Hematopoietic multipotent progenitor cell treated with erythropoietin and hydrocortisone succinate and interleukin-3 and kit ligand, for 6 days (in vitro differentiated cells): ENCODE measurements around the gene MBP.

Experiments used
- DNase-seq: peaks from one replicate; pipeline ENCODE4 v3.0.0-alpha.2; 2015

MBP gene

DNA sequence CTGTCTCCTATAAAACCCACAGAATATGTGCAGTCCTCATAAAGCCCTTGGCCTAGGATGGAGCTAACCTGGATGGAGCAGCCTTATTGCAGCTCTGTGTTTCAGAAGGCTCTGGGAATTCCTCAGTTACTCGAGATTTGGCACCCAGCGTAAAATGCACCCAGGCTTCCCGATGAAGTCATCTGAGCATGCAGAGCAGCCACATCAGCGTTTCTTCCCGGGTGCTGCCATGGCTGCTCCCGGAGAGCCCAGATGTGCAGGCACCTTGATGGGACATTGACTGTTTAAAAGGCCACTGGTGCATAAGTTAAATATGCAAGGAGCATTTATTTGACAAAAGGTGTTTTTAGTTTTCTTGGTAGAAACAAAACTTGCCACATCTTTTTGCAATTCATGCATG lies 115.2 kb downstream of the MBP start:
- DNase-seq: no peak

- no peak for DNase-seq
Measured at GRCh38 chr18:77016936-77017335, 115.6 kb downstream of the MBP start.

DNA sequence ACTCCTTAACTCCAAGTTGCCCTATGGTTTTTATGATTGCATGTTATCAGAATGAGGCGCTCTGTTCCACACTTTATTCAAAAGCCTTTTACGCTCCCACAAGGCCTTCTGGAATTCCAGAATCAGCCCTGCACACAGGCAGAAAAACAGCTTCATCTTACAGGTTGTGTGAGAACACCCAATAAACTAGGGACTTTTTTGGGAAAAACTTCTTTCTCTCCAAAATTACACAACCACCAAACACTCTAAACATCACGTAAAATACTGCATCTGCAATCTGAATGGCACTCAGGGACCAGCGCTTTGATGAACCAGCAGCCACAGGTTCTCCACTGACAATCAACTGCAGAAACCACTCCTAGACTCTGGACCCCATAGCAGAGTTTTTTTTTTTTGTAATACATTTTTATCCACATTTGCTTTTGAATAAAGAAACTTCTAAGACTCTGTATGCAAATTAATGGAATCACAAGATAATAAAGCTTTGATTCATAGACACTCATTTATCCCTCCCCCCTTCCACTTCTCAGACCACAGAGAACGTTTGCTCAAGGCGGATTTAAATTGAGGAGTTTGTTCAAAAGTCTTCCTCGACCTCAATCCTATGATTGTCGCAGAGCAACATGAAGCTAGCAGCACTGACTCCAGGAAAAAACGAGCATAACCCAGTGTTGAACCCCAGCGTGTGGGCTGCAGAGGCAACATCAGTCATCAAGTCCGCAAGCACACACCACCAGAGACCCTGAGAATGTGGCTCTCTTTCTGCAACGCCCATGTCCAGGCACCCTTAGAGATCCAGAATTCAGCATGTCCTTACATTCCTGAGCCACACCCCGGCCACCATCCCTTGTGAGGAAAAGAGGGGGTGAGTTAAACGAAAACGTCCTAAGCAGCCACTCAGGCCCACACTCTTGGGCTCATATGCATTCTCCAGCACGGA lies 116.5 kb downstream of the MBP start:
- no peak for DNase-seq

DNA sequence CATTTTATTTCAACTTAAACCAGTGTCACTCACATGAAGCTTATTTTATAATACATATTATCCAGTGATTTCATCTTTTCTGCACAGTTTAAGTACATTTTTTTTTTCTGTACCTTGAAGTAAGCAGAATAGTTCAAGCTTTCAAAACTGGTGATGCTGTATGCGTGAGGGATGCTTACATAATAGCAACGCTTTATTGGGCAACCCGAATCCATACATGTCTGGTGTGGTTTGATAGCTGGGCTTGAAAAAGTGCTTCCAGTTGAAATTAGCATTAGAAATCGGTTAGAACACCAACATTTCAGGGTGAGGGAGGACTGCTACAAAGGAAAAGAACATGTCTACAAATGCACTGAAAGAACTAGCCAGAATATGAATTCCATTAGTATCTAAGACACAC lies 117.4 kb downstream of the MBP start:
- peak; percentile 55 for DNase-seq

- no peak for DNase-seq
Measured at GRCh38 chr18:77014538-77014937, 118.0 kb downstream of the MBP start.

DNA sequence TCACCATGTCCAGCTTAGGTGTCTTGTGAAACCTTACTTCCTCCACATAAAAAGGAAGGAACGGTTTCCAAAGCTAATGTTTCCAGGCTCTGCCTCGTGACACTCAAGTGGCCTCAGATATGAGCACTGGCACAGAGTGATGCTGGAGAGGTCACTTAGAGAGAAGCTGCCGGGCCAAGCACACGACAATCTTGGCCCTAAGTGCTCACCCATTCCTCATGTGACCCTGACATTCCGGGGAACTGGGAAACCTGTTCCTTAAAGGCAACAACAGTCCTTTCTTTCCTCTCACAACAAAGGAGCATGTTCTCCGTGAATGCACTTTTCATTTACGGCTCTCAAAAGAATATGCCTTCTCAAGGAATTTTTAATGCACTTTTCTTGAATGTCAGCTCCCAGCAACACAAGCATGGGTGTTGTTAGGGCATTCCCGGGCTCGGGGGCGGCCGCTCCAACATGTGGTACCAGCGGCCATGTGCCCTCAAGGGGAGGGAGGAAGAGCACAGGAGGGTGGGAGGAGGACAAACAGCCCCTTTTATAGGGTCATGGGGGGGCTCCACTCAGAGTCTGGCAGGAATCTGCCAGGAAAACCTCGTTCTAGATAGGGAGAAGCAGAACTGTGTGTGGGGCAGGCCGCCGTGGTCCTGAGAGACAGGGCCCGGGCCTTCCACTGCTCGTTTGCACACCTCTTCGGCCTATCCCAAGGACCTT lies 118.6 kb downstream of the MBP start:
- no peak for DNase-seq

- DNase-seq: no peak
Measured at GRCh38 chr18:77012806-77013541, 119.6 kb downstream of the MBP start.

DNA sequence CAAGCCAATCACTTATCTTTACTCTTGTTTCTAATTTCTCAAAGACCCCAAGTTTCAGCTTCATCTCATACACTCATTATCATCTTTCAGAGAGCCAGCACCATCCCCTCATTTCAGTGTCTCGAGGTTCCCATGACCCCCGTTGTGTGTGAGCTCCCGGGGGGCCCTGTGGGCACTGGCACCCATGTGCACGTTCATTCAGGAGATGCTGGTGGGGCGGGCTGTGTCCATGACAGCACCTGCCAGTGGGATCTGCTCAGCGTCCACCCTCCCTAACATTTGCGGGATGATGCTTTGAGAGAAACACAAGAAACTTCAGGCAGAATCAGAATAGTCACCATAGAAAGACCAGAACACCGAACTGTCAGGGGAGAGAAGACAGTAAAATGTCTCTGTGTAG lies 120.5 kb downstream of the MBP start:
- DNase-seq: no peak

DNA sequence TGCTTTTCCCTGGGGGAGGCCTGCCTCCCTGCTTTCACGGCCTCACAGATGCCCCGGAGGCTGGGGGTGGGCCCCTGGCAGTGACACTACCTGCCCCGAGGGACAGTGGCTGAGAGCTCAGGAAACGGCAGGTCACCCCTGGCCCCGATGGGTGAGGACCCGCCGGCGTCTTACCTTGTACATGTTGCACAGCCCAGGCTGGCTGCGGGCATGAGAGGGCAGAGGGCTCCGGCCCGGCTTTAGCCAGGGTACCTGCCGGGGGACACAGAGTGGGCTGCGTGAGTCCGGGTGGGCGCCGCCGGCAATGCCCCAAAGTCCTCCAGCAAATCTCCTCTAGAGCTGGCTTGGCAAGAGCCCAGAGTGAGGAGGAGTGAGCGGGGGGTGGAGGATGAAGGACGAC lies 122.9 kb downstream of the MBP start:
- no peak for DNase-seq

- DNase-seq: no peak
Measured at GRCh38 chr18:77008576-77009315, 123.8 kb downstream of the MBP start.

GRCh38 chr18:77008006-77008405 lies 124.6 kb downstream of the MBP start:
- DNase-seq: no peak

DNA sequence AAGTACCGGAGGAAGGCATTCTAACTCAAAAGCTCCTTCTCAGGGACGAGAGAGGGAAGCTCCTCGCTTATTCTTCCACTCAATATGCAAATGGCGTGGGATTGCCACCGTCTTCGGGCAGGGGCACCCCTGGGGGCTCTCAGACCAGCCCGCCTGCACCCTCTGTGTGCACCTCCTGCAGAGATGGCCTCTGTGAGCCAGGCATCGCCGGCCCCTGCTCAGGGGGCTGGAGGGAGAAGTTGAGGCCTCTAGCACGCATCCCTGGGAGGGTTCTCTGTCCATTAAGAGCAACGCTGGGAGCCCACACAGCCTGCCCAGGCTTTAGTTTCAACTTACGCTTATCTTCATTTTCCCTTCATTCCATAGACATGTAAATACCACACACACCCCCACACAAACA lies 125.3 kb downstream of the MBP start:
- no peak for DNase-seq

DNA sequence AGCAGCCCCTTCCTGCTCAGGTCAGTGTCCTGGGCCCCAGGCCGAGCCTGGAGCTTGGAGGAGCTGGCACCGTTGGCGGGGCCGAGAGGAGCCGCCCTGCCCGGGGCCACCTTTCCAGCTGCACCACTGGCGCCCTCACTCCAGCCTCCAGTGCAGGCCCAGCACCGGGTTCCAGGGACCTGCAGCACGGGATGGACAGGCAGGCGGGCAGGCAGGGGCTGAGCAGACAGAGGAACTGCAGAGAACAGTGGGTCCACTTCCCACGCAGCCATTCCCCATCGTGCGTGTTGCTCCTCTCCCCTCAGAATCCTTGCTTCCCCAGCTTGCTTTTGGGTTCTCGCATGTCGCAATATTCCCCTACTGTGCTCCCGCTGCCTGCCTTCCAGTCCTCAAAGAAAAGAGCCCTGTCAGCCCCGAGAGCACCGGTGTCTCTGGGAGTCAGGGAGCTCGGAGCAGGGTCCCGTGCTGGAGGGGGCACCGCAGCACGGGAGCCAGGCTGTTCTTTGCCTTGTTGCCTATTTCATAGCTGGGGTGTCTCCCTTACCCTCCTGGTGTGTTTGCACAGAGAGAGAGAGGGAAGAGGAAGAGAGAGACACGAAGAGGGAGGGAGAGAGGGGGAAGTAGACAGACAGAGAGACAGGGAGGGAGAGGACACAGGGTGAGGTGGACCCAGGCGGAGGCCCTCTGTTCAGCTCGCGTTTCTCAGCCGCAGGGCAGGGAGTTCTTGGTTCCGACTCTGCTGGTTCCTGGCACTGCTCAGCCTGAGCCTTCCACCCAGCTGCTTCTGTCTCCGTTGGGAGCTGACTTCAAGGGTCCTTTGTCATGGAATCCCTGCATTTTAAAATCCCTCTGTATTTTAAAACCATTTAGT lies 126.0 kb downstream of the MBP start:
- DNase-seq: no peak

- DNase-seq: no peak
Measured at GRCh38 chr18:77005651-77006195, 126.9 kb downstream of the MBP start.

DNA sequence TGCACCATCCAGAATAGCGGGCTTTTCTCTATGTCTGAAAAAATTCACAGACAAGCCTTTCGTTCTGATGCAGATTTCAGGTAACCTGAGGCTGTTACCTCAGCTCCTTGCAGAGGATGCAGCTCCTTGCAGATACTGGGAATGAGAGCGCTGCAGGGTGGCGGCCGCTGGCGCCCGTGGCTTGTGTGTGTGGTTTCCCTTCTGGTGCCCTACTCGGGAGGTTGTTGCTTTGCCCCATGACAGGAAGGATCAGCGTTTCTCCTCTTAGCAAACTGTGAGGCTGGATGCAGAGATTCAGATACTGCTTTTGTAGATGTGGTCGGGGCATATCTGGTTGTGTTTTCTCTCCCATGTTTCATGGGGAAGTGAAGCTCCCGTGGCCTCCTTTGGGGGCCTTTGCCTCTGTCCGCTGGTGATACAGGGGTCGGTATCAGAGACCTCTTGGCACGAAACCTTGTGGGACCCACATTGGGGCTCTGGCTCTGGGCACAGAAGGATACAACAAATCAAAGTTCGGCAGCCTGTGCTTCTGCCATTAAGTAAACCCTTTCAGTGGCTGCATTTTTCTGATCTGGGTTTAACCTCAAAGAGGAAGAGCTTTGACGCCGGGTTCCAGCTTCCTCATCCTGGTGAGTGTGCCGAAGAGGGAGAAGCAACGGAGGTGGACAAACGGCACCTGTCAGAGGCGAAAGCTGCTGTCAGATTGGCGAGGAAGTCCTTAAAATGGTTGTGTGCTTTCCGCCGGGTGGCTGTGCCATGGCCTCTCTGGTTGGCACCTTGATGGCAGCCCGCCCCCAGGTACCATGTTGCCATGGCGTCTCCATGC lies 127.8 kb downstream of the MBP start:
- peak; percentile 63 for DNase-seq

- peak; percentile 68 for DNase-seq
Measured at GRCh38 chr18:77003316-77003715, 129.3 kb downstream of the MBP start.

DNA sequence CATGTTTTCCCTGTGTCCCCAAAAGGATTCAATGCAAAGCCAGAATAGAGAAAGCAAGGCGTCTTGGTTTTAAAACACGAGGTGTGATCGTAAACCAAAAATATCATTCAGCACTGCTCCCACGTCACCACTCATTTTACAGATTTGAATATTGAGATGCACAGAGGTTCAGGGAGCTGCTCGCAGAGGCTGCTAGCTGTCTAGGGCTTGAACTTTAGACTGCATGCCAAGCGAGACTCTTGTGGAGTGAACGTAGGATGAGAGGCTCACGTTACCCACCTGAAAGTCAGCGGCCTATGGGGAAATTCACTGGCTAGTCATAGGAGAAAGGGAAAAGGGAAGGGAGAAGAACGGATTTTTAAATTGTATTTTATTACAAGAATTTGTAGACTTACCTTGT lies 130.1 kb downstream of the MBP start:
- no peak for DNase-seq

DNA sequence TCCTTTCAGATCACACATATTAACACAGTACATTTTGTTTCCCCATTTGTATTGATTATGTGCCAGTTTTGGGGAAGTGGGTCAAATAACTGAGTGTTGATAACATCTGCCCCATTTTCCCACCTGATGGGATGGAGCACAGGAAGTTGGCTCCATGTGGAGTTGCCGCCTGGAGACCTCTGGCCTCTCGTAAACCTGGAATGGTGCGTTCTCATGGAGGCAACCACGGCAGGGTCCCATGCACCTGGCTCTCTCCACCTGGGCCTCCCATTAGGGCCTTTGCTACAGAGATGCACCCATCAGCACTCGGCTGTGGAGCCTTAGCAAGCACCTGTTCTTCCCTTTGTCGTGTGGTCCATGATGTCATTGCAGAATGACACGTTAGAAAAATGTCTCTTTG lies 130.6 kb downstream of the MBP start:
- DNase-seq: no peak

- DNase-seq: no peak
Measured at GRCh38 chr18:77001041-77001440, 131.5 kb downstream of the MBP start.

DNA sequence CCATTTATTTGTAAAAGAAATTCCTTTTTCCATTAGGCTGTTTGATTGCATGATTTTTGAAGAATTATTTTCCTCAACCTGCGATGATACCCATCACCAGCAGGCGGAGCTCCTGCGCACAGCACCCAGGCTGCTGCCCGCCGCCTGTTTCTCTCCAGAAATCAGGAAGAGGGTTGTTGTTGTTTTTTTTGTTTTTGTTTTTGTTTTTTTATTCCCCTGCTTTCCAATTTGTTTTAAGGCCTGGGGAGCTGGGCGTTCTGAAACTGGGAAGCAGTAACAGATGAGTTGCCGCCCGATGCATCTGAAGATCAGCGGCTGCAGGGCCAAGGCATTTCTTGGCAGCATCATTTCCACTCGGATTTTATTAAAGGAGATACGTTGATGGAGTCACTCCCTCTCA lies 132.1 kb downstream of the MBP start:
- DNase-seq: peak; percentile 65

- no peak for DNase-seq
Measured at GRCh38 chr18:76999077-76999476, 133.5 kb downstream of the MBP start.
